Measurements from ENCODE around the gene KCNC4. TPM values are rescaled to one million over a fixed set of nuclear protein-coding genes. Genes with fewer than 3 reads are reported as not detected.
A peak's percentile ranks its signal among the peaks of the same experiment; 100 is the strongest.

The KCNC4 gene
- 3.3 TPM for polyA plus RNA-seq (2013, experiment 1 of 2)
- polyA plus RNA-seq (2013, experiment 2 of 2), result 3.2 TPM

DNA sequence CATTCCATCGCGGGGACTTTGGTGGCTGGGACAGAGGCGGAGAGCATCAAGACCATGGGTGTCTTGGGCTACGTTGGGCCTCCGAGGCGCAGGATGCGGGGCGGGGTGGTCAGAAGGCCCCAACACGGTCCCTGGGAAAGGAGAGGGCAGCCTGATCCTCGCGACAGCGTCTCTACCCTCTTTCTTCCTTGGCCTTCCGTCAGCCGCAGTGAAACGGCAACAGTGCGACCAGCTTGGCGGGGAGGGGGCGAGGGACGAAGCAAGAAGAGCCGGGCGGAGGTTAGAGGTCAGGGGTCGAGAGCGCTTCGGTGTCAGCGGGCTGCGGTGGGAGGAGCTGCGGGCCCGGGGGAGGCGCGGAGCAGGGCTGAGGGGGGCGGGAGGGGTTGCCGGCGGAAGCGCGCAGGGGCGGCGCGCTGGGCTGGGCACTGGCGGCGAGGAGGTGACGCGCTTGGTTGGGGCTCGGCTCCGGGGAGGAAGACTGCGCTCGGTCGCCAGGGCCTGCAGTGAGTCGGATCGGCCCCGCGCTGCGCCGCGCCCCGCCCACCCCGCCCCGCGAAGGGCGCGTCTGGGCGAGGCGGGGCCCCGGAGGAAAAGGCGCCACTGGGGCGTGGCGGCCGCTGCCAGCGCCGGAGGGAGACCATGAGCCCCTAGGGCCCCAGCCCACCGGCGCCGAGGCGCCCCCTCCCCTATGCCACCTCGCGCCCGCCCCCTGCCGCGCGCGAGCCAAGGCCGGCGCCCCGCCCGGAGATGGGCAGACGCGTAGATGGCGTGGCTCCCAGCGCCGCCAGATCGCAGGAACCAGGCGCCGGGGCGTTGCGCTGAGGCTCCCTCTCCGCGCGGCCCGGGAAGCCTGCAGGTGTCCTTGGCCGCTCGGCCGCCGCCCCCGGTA is at the start of gene KCNC4:
Gene KCNC4, plus strand, starts transcription at position 600 of the 889 bp plus-strand sequence. CDS start 1,186 bp downstream, outside the sequence.
- H3K27ac ChIP-seq (replicated peaks; ENCODE audit: low read length), result peak within 1 kb of the TSS; percentile 82
- peaks cover 11 to 22% of the 10 kb centered on the region in 2 donors for H3K4me1 ChIP-seq (ENCODE audit: control insufficient read depth in 2 of 2, insufficient read depth in 1 of 2, low read depth in 1 of 2, low read length in 2 of 2)
- H3K27me3 ChIP-seq (ENCODE audit: control insufficient read depth in 3 of 3, insufficient read depth in 3 of 3, low read depth in 1 of 3, low read length in 3 of 3), result peaks cover 12 to 68% (median 22%) of the 10 kb centered on the region in 3 experiments
- no peaks in the 10 kb centered on the region for H3K9me3 ChIP-seq (replicated peaks in 1 of 2; ENCODE audit: control insufficient read depth in 2 of 2, insufficient read depth in 1 of 2, low read depth in 1 of 2, low read length in 2 of 2)
- peak within 1 kb of the TSS; percentile 90 for H3K23ac ChIP-seq (ENCODE audit: low read depth, low read length, poor library complexity)
- H3K18ac ChIP-seq (ENCODE audit: low read length), result peak within 1 kb of the TSS; percentile 97
- H3K36me3 ChIP-seq (replicated peaks in 1 of 2; ENCODE audit: control insufficient read depth in 2 of 2, insufficient read depth in 2 of 2, low read length in 2 of 2), result no peaks in the 10 kb centered on the region
- H3K9ac ChIP-seq (ENCODE audit: low read depth, low read length, poor library complexity), result peak within 1 kb of the TSS; percentile 96
- peak within 1 kb of the TSS; percentile 97 for H4K8ac ChIP-seq (ENCODE audit: low read depth, low read length)
- no peak within 1 kb of the TSS for H3K4ac ChIP-seq (ENCODE audit: low read length)
- peak; percentile 83 for DNase-seq (ENCODE audit: low spot score)
- H3K79me1 ChIP-seq (ENCODE audit: low read depth, low read length), result no peaks in the 10 kb centered on the region
- H2AFZ ChIP-seq (ENCODE audit: low read length), result peak within 1 kb of the TSS; percentile 98
- H2BK5ac ChIP-seq (ENCODE audit: low read length), result peak within 1 kb of the TSS; percentile 61
- WGBS, 2 donors (ENCODE audit: extremely low coverage in 2 of 2, insufficient read length in 2 of 2, insufficient replicate concordance in 1 of 2), result no CpG with 5 or more reads among the region's 103 CpGs
- H4K91ac ChIP-seq (ENCODE audit: low read depth, low read length, poor library complexity), result no peak within 1 kb of the TSS
- no peak within 1 kb of the TSS for H2BK120ac ChIP-seq (ENCODE audit: low read depth, low read length)
- H3K4me3 ChIP-seq (ENCODE audit: low read length in 2 of 2), result peak within 1 kb of the TSS; percentile 57 to 86
- peak within 1 kb of the TSS; percentile 56 for H2AK5ac ChIP-seq (ENCODE audit: low read depth, low read length)
- peak within 1 kb of the TSS; percentile 79 for H2BK15ac ChIP-seq (ENCODE audit: low read length)
- peak within 1 kb of the TSS; percentile 94 for H3K4me2 ChIP-seq (ENCODE audit: insufficient read depth, low read length, poor library complexity, severe bottlenecking)
- peak within 1 kb of the TSS; percentile 77 for H2BK12ac ChIP-seq (ENCODE audit: low read length)
- H3K14ac ChIP-seq (ENCODE audit: low read length), result peak within 1 kb of the TSS; percentile 72

DNA sequence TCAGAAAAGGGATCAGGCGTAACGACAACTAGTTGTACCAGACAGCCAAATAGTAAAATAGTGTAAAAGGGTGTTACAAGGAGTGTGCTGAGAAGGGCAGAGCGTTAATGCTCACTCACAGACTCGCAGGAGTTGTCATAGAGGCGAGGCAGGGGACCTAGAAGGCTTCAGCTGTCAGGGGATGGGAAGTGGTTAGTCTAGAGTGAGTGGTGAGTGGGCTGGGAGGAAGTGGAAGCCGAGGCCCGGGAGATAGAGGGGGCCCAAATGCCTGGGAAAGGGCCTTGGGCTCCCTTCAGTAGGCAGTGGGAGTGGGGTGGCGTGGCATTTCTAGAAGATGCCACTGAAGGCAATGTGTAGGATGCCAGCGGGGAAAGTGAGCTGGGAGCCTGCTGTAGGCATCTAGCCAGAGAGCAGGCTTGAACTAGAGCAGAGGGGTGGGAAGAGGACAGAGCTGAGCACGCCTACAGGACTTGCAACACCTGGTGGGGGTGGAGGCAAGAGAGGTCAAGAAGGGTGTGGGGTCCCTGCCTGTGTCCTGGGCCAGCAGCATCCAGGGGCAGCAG is 49.5 kb upstream of the KCNC4 start:
- Histone ChIP-seq H2BK15ac (ENCODE audit: low read length) (no peak overlapping the region), H3K18ac (ENCODE audit: low read length) (no peak overlapping the region), H3K27ac (replicated peaks; ENCODE audit: low read length) (no peak overlapping the region), H4K8ac (ENCODE audit: low read depth, low read length) (no peak overlapping the region), H3K4me1 (ENCODE audit: control insufficient read depth in 2 of 2, insufficient read depth in 1 of 2, low read depth in 1 of 2, low read length in 2 of 2) (no peaks in the 10 kb centered on the region), H2BK5ac (ENCODE audit: low read length) (no peak overlapping the region), H4K91ac (ENCODE audit: low read depth, low read length, poor library complexity) (no peak overlapping the region), H2AFZ (ENCODE audit: low read length) (no peak overlapping the region), H3K9me3 (replicated peaks in 1 of 2; ENCODE audit: control insufficient read depth in 2 of 2, insufficient read depth in 1 of 2, low read depth in 1 of 2, low read length in 2 of 2) (no peaks in the 10 kb centered on the region), H3K9ac (ENCODE audit: low read depth, low read length, poor library complexity) (no peak overlapping the region), H2BK120ac (ENCODE audit: low read depth, low read length) (no peak overlapping the region), H3K36me3 (replicated peaks in 1 of 2; ENCODE audit: control insufficient read depth in 2 of 2, insufficient read depth in 2 of 2, low read length in 2 of 2) (no peaks in the 10 kb centered on the region), H3K4me3 (ENCODE audit: low read length in 2 of 2) (no peak overlapping the region), H2AK5ac (ENCODE audit: low read depth, low read length) (no peak overlapping the region), H3K23ac (ENCODE audit: low read depth, low read length, poor library complexity) (no peak overlapping the region), H2BK12ac (ENCODE audit: low read length) (no peak overlapping the region), H3K79me1 (ENCODE audit: low read depth, low read length) (no peaks in the 10 kb centered on the region), H3K14ac (ENCODE audit: low read length) (no peak overlapping the region), H3K4ac (ENCODE audit: low read length) (no peak overlapping the region), H3K27me3 (ENCODE audit: control insufficient read depth in 3 of 3, insufficient read depth in 3 of 3, low read depth in 1 of 3, low read length in 3 of 3) (peaks cover 0 to 62% (median 0%) of the 10 kb centered on the region in 3 experiments), H3K4me2 (ENCODE audit: insufficient read depth, low read length, poor library complexity, severe bottlenecking) (no peak overlapping the region)
- DNase-seq (ENCODE audit: low spot score), result no peak
- WGBS, 2 donors (ENCODE audit: extremely low coverage in 2 of 2, insufficient read length in 2 of 2, insufficient replicate concordance in 1 of 2), result no CpG with 5 or more reads among the region's 10 CpGs

DNA sequence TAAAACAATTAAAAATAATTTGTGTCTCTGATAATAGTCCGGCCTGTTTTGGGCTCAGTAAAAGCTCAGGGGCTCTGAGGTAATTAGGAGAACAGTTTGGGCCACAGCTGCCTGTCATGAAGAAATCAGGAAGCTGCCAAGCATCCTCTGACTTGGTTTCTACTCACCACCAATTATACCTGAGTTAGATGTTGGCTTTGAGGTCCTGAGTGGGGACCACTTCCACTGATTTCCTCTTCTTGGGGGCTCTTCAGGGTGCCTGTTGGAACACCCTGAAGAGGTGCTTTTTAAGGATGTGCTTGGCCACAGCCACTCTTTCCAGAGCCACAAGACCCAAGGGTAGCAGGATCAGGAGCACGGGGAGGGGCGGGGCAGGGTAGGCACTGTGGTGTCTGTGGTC is 48.9 kb upstream of the KCNC4 start:
- Histone ChIP-seq H3K18ac (ENCODE audit: low read length) (no peak overlapping the region), H2BK120ac (ENCODE audit: low read depth, low read length) (no peak overlapping the region), H3K4me2 (ENCODE audit: insufficient read depth, low read length, poor library complexity, severe bottlenecking) (no peak overlapping the region), H2AK5ac (ENCODE audit: low read depth, low read length) (no peak overlapping the region), H4K8ac (ENCODE audit: low read depth, low read length) (no peak overlapping the region), H3K27me3 (ENCODE audit: control insufficient read depth in 3 of 3, insufficient read depth in 3 of 3, low read depth in 1 of 3, low read length in 3 of 3) (peaks cover 0 to 64% (median 0%) of the 10 kb centered on the region in 3 experiments), H3K4me3 (ENCODE audit: low read length in 2 of 2) (no peak overlapping the region), H3K4ac (ENCODE audit: low read length) (no peak overlapping the region), H3K9me3 (replicated peaks in 1 of 2; ENCODE audit: control insufficient read depth in 2 of 2, insufficient read depth in 1 of 2, low read depth in 1 of 2, low read length in 2 of 2) (no peaks in the 10 kb centered on the region), H2BK15ac (ENCODE audit: low read length) (no peak overlapping the region), H3K14ac (ENCODE audit: low read length) (no peak overlapping the region), H2BK5ac (ENCODE audit: low read length) (no peak overlapping the region), H3K23ac (ENCODE audit: low read depth, low read length, poor library complexity) (no peak overlapping the region), H2AFZ (ENCODE audit: low read length) (no peak overlapping the region), H3K4me1 (ENCODE audit: control insufficient read depth in 2 of 2, insufficient read depth in 1 of 2, low read depth in 1 of 2, low read length in 2 of 2) (no peaks in the 10 kb centered on the region), H2BK12ac (ENCODE audit: low read length) (no peak overlapping the region), H4K91ac (ENCODE audit: low read depth, low read length, poor library complexity) (no peak overlapping the region), H3K27ac (replicated peaks; ENCODE audit: low read length) (no peak overlapping the region), H3K36me3 (replicated peaks in 1 of 2; ENCODE audit: control insufficient read depth in 2 of 2, insufficient read depth in 2 of 2, low read length in 2 of 2) (no peaks in the 10 kb centered on the region), H3K79me1 (ENCODE audit: low read depth, low read length) (no peaks in the 10 kb centered on the region), H3K9ac (ENCODE audit: low read depth, low read length, poor library complexity) (no peak overlapping the region)
- no peak for DNase-seq (ENCODE audit: low spot score)
- no CpG with 5 or more reads among the region's 3 CpGs for WGBS, 2 donors (ENCODE audit: extremely low coverage in 2 of 2, insufficient read length in 2 of 2, insufficient replicate concordance in 1 of 2)

- Histone ChIP-seq H3K4me3 (ENCODE audit: low read length in 2 of 2) (no peak overlapping the region), H3K18ac (ENCODE audit: low read length) (no peak overlapping the region), H3K4me1 (ENCODE audit: control insufficient read depth in 2 of 2, insufficient read depth in 1 of 2, low read depth in 1 of 2, low read length in 2 of 2) (no peaks in the 10 kb centered on the region), H3K27me3 (ENCODE audit: control insufficient read depth in 3 of 3, insufficient read depth in 3 of 3, low read depth in 1 of 3, low read length in 3 of 3) (peaks cover 0 to 71% (median 0%) of the 10 kb centered on the region in 3 experiments), H3K4me2 (ENCODE audit: insufficient read depth, low read length, poor library complexity, severe bottlenecking) (no peak overlapping the region), H3K4ac (ENCODE audit: low read length) (no peak overlapping the region), H4K8ac (ENCODE audit: low read depth, low read length) (no peak overlapping the region), H2BK15ac (ENCODE audit: low read length) (no peak overlapping the region), H3K9me3 (replicated peaks in 1 of 2; ENCODE audit: control insufficient read depth in 2 of 2, insufficient read depth in 1 of 2, low read depth in 1 of 2, low read length in 2 of 2) (no peaks in the 10 kb centered on the region), H2AFZ (ENCODE audit: low read length) (no peak overlapping the region), H3K79me1 (ENCODE audit: low read depth, low read length) (no peaks in the 10 kb centered on the region), H3K23ac (ENCODE audit: low read depth, low read length, poor library complexity) (no peak overlapping the region), H3K36me3 (replicated peaks in 1 of 2; ENCODE audit: control insufficient read depth in 2 of 2, insufficient read depth in 2 of 2, low read length in 2 of 2) (no peaks in the 10 kb centered on the region), H3K14ac (ENCODE audit: low read length) (no peak overlapping the region), H2BK12ac (ENCODE audit: low read length) (no peak overlapping the region), H3K9ac (ENCODE audit: low read depth, low read length, poor library complexity) (peak overlapping the region; percentile 47), H2BK5ac (ENCODE audit: low read length) (no peak overlapping the region), H2BK120ac (ENCODE audit: low read depth, low read length) (no peak overlapping the region), H2AK5ac (ENCODE audit: low read depth, low read length) (no peak overlapping the region), H4K91ac (ENCODE audit: low read depth, low read length, poor library complexity) (no peak overlapping the region), H3K27ac (replicated peaks; ENCODE audit: low read length) (no peak overlapping the region)
- no peak for DNase-seq (ENCODE audit: low spot score)
- no CpG with 5 or more reads among the region's 11 CpGs for WGBS, 2 donors (ENCODE audit: extremely low coverage in 2 of 2, insufficient read length in 2 of 2, insufficient replicate concordance in 1 of 2)
Observed at GRCh38 chr1:110161849-110162248, 48.3 kb upstream of the KCNC4 start.

Measured in neuronal stem cell (in vitro differentiated cells).